D721Med (cell line): ENCODE data around the gene ALPP.
"Not testable (repeated sequence)": the region's sequence is repeated elsewhere in the genome, so short reads cannot be mapped to it uniquely, and the experiment has no call there.

Experiments
- DNase-seq: peaks from one replicate; pipeline ENCODE4 v3.0.0; 2011; ENCODE audit warnings: low spot score; ENCODE audit not compliant: insufficient read length
- FAIRE-seq: peaks from 2 replicates; lab custom pipeline; 2011; peaks lifted over from hg19 to GRCh38; lab: Jason Lieb, UNC
- CTCF ChIP-seq: IDR thresholded peaks from 2 replicates; pipeline ENCODE4 v1.5.1; 2012; ENCODE audit warnings: mild to moderate bottlenecking, control low read depth; ENCODE audit not compliant: insufficient read depth; ENCODE audit errors: missing control alignments

The ALPP gene

GRCh38 chr2:232418466-232419244 lies 40.1 kb downstream of the ALPP start:
- FAIRE-seq (no peak), DNase-seq (peak; percentile 69)
- no peak for TF ChIP-seq CTCF

- no peak for TF ChIP-seq CTCF
- FAIRE-seq (no peak), DNase-seq (no peak)
These were observed 40.9 kb downstream of the ALPP start for GRCh38 chr2:232419245-232420072.

GRCh38 chr2:232420073-232420454 lies 41.5 kb downstream of the ALPP start:
- FAIRE-seq (no peak), DNase-seq (no peak)
- TF ChIP-seq CTCF = no peak

DNA sequence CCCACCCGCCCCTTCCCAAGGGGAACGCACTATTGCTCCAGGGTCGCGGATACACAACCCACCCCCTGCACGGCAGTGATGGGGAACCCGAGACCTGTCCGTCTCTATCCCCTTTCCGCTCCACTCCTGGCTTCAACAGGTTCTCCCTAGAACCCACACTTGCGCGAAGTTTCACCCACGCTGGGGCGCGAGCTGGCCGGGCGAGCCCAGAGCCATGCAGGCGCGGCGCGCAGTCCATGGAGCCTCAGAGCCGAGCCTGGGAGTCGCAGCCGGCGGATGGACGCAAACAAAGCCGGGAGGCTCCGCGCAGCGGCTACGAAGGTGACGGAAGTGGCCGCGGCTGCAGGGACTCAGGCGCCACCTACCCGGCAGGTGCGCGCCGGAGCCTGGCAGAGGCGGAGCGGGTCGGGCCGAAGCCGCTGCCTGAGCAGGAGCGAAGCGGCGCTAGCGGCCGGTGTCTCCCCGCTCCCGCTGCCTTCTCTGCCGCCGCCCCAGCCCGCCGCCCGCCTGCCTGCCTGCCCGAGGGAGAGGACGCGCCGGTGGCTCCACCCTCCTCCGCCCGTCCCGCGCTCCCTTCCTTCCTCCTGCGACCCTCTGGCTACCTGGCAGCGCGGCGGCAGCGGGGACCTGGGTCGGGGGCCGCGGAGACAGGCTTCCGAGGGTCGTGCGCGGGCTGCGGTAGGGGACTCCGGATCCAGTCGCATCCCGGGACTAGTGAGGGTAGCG lies 42.1 kb downstream of the ALPP start:
- no peak for FAIRE-seq
- no peak for TF ChIP-seq CTCF
- DNase-seq = no peak

- no peak for DNase-seq
These were observed 42.7 kb downstream of the ALPP start for GRCh38 chr2:232421189-232421785.

DNA sequence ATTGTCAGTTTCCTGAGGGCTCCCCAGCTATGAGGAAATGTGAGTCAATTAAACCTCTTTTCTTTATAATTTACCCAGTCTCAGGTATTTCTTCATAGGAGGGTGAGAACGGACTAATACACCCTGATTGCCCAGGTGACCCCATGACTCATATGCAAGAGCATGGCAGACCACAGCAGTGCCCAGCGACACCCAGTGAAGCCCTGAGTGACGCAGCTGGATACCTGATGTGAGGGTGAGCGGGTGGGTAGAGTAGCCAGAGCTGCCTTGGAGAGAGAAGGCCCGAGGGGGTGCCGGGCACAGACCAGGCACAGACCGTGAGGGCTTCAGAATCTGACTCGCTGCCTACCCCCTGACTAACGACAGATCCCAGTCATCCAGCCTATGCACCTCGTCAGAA lies 43.5 kb downstream of the ALPP start:
- FAIRE-seq = no peak
- TF ChIP-seq CTCF = no peak
- no peak for DNase-seq

More at GRCh38 chr2:232421189-232421785, 42.7 kb downstream of the ALPP start:
- FAIRE-seq = no peak
- TF ChIP-seq CTCF = no peak

- not testable (repeated sequence) for FAIRE-seq
These were observed 44.4 kb downstream of the ALPP start for GRCh38 chr2:232422996-232423395.

DNA sequence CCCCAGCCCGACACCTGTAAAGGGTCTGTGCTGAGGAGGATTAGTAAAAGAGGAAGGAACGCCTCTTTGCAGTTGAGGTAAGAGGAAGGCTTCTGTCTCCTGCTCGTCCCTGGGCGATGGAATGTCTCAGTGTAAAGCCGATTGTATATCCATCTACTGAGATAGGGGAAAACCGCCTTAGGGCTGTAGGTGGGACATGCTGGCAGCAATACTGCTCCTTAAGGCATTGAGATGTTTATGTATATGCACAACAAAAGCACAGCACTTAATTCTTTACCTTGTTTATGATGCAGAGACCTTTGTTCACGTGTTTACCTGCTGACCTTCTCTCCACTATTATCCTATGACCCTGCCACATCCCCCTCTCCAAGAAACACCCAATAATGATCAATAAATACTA lies 44.9 kb downstream of the ALPP start:
- not testable (repeated sequence) for DNase-seq, FAIRE-seq

More at GRCh38 chr2:232422996-232423395, 44.4 kb downstream of the ALPP start:
- DNase-seq = not testable (repeated sequence)
